ENCODE measurements around the gene ITPKB. TPM values are rescaled to one million over a fixed set of nuclear protein-coding genes. Genes with fewer than 3 reads are reported as not detected.
A peak's percentile ranks its signal among the peaks of the same experiment; 100 is the strongest.

The ITPKB gene
- total and polyA plus RNA-seq, 4 donors: 2.1 to 31.8 (median 11.7) TPM

DNA sequence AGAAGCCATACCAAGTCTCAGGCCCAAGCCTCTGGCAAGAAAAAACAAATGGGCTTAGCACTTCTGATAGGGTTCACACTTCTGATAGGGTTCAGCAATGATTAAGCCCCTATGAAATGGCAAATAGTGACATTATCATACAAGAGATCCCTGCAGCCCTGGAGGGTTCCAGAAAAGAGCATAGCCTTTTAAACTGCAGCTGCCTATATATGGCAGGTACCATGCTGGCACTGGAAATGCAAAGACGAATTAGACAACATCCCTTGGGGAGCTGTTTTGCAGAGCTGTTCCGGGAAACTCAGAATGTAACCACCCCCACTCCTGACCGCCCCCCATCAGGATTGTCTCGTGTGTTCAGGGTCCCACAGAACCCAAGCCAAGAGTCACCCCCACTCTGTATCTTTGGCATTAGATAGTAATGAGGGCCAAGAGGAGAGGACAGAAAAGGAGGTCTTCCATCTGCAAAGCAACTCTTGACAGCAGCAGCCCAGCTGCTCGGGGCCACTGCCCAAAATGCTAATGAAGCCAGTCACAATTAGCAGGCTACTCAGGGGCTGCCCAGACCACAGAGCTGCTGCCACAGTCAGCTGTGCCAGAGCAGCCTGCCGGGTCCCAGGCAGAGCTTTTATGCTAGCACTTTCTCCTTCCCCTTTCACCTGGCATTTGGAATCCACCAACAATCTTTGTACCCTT lies 50.9 kb downstream of the ITPKB start:
- no peak for ATAC-seq (ENCODE audit: low FRiP score)
- WGBS, 2 donors: 32% methylated on average over 6 of the region's 6 CpGs
- H3K36me3 ChIP-seq (ENCODE audit: control insufficient read depth in 1 of 2, insufficient read depth in 2 of 2, low read length in 1 of 2): no peaks in the 10 kb centered on the region
- H3K27ac ChIP-seq (ENCODE audit: low read depth in 1 of 2, low read length in 2 of 2): no peak overlapping the region
- DNase-seq: no peak
- no peaks in the 10 kb centered on the region for H3K9me3 ChIP-seq (ENCODE audit: control insufficient read depth, low read length)
- H3K27me3 ChIP-seq (ENCODE audit: control insufficient read depth in 1 of 2, insufficient read depth in 2 of 2, low read length in 1 of 2): no peaks in the 10 kb centered on the region
- peaks cover 9 to 15% of the 10 kb centered on the region in 2 donors for H3K4me1 ChIP-seq (ENCODE audit: control insufficient read depth in 1 of 2, insufficient read depth in 2 of 2, low read length in 2 of 2)
- intact Hi-C loops (cut with DNase I): no loop called here
- H3K4me3 ChIP-seq (ENCODE audit: low read length in 2 of 2): no peak overlapping the region

DNA sequence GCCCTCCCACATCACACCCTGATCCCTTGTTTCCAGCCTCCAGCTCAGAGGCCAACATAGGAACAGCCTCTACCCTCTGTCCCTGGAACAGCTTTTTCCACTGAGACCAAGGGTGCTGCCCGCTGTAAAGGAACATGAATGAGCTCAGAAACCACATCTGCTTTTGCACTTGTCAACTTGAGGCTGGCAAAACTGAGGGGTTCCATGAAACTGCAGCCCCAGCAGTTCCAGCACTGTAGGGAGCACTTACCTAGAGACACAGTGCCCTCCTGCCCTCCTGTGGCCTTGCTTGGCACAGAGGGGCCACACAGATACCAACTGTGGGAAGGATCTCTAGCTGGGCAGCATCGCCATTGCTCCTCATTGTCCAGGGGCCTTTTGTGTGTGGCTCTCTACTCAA lies 51.7 kb downstream of the ITPKB start:
- Histone ChIP-seq H3K9me3 (ENCODE audit: control insufficient read depth, low read length) (no peaks in the 10 kb centered on the region), H3K36me3 (ENCODE audit: control insufficient read depth in 1 of 2, insufficient read depth in 2 of 2, low read length in 1 of 2) (no peaks in the 10 kb centered on the region), H3K27me3 (ENCODE audit: control insufficient read depth in 1 of 2, insufficient read depth in 2 of 2, low read length in 1 of 2) (no peaks in the 10 kb centered on the region), H3K27ac (ENCODE audit: low read depth in 1 of 2, low read length in 2 of 2) (peak overlapping the region in 1 of 2 donors; percentile 25), H3K4me1 (ENCODE audit: control insufficient read depth in 1 of 2, insufficient read depth in 2 of 2, low read length in 2 of 2) (peaks cover 9 to 15% of the 10 kb centered on the region in 2 donors), H3K4me3 (ENCODE audit: low read length in 2 of 2) (no peak overlapping the region)
- ATAC-seq (ENCODE audit: low FRiP score) (no peak), DNase-seq (no peak)
- intact Hi-C loops (cut with DNase I): no loop called here
- 86 to 89% methylated on average over 2 of the region's 2 CpGs for WGBS, 2 donors

DNA sequence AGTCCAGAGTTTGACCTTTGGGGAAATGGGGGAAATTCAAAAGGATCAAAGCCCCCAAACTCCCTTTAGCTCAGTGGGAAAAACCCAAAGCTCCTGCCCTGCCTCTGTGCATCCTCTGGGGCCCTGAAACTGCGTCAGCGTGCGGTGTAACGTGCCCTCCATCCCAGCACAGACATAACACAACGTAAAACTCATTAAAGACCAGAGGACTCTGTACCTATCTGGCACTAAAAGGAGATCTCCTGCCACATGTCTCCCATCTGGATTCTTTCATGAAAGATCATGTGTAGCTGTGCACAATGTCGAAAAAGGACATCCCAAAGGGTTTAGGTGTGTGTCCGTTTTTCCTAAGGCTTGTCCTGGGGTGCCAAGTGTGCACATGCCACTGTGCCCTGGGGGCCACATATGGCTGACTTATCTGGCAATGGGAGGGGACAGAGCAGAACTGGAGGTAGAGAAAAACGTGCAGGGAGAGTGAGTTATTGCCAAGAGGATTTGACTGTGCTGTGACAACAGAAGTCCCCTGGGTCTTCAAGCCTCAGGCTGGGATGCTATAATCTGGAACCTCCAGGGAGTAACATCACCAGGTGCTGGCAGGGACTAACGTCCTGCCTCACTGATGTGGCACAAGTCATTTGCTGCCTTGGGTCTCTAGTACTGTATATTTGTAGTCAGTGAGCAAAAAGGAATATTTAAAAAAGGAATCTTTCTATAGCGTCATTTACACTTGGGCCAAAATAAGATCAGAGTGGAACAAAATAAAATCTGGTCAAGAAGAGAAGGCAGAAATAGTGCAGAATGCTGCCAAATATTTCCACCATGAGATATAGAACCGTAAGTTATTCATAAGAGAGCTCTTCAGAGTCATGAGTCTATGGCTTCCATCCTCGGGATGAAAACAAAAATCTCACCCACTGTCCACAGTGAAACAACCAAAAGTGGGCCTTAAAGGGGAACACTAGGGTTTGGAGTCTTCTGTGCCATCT lies 52.3 kb downstream of the ITPKB start:
- Histone ChIP-seq H3K36me3 (ENCODE audit: control insufficient read depth in 1 of 2, insufficient read depth in 2 of 2, low read length in 1 of 2) (no peaks in the 10 kb centered on the region), H3K27me3 (ENCODE audit: control insufficient read depth in 1 of 2, insufficient read depth in 2 of 2, low read length in 1 of 2) (no peaks in the 10 kb centered on the region), H3K4me3 (ENCODE audit: low read length in 2 of 2) (no peak overlapping the region), H3K9me3 (ENCODE audit: control insufficient read depth, low read length) (no peaks in the 10 kb centered on the region), H3K4me1 (ENCODE audit: control insufficient read depth in 1 of 2, insufficient read depth in 2 of 2, low read length in 2 of 2) (peaks cover 11 to 15% of the 10 kb centered on the region in 2 donors), H3K27ac (ENCODE audit: low read depth in 1 of 2, low read length in 2 of 2) (peak overlapping the region in 1 of 2 donors; percentile 25)
- WGBS, 2 donors: 37 to 41% methylated on average over 12 of the region's 12 CpGs
- intact Hi-C loops (cut with DNase I): no loop called here
- ATAC-seq (ENCODE audit: low FRiP score) (no peak), DNase-seq (no peak)

DNA sequence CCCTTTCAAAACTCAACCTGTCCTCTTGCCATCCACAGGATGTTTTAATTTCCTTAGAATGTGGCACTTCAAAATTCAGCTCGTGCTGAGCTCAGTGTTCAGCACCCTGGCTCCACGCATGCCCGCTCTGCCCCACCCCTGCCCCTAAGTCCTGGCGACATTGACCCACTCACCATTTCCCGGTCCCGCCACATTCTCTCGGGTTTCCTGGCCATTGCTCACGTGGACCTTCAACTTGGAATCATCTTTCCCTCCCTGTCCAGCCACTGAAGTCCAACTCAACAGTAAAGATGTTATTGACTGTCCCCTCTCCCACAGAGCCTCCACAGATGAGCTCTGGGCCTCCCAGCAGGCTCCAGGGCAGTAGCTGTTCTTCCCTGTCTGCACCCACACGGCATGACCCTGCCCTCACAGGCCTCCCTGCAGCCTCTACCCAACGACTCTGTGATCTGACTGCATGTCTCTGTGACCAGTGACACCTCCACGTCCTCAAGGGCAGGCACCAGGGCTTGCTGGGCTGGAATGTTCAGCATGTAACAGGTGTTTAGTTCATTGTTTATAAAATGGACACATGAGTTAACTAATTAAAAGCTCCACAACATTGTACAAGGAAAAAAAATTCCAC lies 53.8 kb downstream of the ITPKB start:
- intact Hi-C loops (cut with DNase I): no loop called here
- Histone ChIP-seq H3K27me3 (ENCODE audit: control insufficient read depth in 1 of 2, insufficient read depth in 2 of 2, low read length in 1 of 2) (no peaks in the 10 kb centered on the region), H3K4me3 (ENCODE audit: low read length in 2 of 2) (no peak overlapping the region), H3K27ac (ENCODE audit: low read depth in 1 of 2, low read length in 2 of 2) (no peak overlapping the region), H3K36me3 (ENCODE audit: control insufficient read depth in 1 of 2, insufficient read depth in 2 of 2, low read length in 1 of 2) (no peaks in the 10 kb centered on the region), H3K9me3 (ENCODE audit: control insufficient read depth, low read length) (no peaks in the 10 kb centered on the region), H3K4me1 (ENCODE audit: control insufficient read depth in 1 of 2, insufficient read depth in 2 of 2, low read length in 2 of 2) (peaks cover 14 to 15% of the 10 kb centered on the region in 2 donors)
- no peak for ATAC-seq (ENCODE audit: low FRiP score)
- 82 to 85% methylated on average over 11 of the region's 11 CpGs for WGBS, 2 donors
- no peak for DNase-seq

DNA sequence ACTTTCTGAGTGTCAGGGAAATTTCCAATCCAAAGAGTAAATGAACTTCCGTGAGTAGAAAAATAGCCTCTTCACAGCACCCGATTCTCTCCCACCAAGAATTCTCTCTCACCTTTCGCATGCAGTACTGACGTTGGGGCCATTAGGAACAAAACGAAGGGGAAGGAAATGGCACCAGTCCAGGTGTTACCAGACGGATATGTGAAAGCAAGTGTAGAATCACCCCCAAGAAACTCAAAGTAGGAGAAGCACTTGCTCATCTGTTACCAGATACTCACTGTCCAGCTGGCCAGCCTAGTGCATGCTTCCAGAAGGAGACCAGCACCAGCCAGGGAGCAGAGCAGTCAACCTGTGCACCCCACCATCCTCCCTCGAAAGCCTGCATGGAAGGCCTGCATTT lies 55.1 kb downstream of the ITPKB start:
- 83 to 90% methylated on average over 7 of the region's 7 CpGs for WGBS, 2 donors
- intact Hi-C loops (cut with DNase I): no loop called here
- Histone ChIP-seq H3K9me3 (ENCODE audit: control insufficient read depth, low read length) (no peaks in the 10 kb centered on the region), H3K27ac (ENCODE audit: low read depth in 1 of 2, low read length in 2 of 2) (no peak overlapping the region), H3K4me3 (ENCODE audit: low read length in 2 of 2) (no peak overlapping the region), H3K27me3 (ENCODE audit: control insufficient read depth in 1 of 2, insufficient read depth in 2 of 2, low read length in 1 of 2) (no peaks in the 10 kb centered on the region), H3K36me3 (ENCODE audit: control insufficient read depth in 1 of 2, insufficient read depth in 2 of 2, low read length in 1 of 2) (no peaks in the 10 kb centered on the region), H3K4me1 (ENCODE audit: control insufficient read depth in 1 of 2, insufficient read depth in 2 of 2, low read length in 2 of 2) (peaks cover 14 to 15% of the 10 kb centered on the region in 2 donors)
- ATAC-seq (ENCODE audit: low FRiP score) (no peak), DNase-seq (no peak)

DNA sequence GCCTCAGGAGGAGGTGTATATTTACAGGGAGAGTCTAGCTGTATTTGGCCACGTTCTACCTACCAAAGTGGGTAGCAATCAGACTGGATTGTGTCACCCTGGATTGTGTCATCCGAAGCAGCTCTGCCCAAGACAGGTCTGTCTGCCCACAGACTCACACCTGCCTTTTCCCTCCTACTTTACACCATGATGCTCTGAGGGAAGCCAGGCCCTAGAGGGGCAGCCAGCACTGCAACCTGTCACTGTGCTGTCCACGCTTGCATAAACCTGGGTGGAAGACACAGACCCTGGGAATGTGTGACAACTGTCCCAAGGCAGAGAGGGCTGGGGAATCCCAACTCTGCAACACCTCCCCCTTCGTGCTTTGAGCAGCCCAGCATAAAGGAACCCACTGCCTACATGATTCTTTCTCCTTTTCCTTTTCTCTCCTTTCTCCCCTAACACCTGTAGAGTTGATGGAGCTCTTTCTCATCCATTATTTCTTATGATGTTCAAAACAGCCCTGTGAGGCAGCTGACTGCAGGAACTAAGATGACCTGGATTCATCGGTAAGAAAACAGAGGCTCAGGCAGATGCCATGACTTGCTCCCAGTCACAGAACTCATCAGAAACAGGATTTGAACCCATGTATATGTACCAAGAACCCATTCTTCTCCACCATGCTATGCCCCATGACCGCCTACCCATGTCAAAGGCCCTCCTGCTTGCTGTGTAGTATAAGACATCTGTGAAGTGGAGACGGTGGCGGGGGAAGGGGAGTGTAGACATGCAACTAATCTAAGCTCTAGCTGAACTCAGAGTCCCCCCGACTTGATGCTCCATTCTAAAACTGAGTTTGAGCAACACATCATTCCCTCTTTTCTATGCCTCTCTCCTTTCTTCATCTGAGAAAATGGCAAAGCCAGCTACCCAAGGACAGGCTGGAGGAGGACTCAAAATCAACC lies 55.9 kb downstream of the ITPKB start:
- Histone ChIP-seq H3K4me1 (ENCODE audit: control insufficient read depth in 1 of 2, insufficient read depth in 2 of 2, low read length in 2 of 2) (peaks cover 10 to 12% of the 10 kb centered on the region in 2 donors), H3K27ac (ENCODE audit: low read depth in 1 of 2, low read length in 2 of 2) (no peak overlapping the region), H3K9me3 (ENCODE audit: control insufficient read depth, low read length) (no peaks in the 10 kb centered on the region), H3K36me3 (ENCODE audit: control insufficient read depth in 1 of 2, insufficient read depth in 2 of 2, low read length in 1 of 2) (no peaks in the 10 kb centered on the region), H3K27me3 (ENCODE audit: control insufficient read depth in 1 of 2, insufficient read depth in 2 of 2, low read length in 1 of 2) (no peaks in the 10 kb centered on the region), H3K4me3 (ENCODE audit: low read length in 2 of 2) (no peak overlapping the region)
- ATAC-seq (ENCODE audit: low FRiP score) (no peak), DNase-seq (no peak)
- intact Hi-C loops (cut with DNase I): no loop called here
- WGBS, 2 donors: 94 to 95% methylated on average over 9 of the region's 9 CpGs

DNA sequence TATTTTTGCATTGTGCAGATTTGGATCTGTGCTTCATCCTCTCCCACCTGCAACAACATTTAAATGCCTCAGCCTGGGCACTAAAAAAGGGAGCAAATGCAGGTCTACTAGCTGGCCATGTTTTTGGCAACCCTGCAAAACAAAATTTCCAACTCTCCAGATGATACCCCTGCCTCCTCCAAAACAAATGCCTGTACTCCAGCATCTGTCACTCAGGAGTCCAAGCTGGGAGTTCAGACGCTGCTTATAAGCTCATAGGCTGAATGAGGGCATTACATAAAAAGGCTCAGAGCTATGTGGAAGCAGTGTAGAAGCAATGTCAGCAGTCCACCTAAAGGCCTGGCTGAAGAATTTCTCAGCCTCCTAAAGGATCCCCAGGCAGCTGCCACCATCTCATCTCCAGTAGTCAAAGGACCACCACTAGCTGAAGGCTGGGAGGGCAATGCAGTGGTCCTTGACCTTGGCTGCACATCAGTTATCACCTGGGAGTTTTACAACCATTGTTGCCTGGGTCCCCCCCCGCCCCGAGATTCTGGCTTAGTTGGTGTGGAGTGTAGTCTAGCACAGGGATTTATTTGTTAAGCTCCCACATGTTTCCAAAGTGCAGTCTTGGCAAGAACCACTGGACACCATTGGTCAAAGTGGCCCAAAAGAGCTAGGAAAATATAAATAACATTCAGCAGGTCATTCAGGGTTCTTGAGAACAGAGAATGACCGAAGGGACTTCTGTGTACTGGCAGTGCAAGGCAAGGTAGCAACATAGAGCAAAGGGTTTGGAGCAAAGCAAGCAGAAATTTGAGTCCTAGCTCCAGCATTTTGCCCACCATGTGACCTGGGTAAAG lies 57.2 kb downstream of the ITPKB start:
- H3K4me3 ChIP-seq (ENCODE audit: low read length in 2 of 2): no peak overlapping the region
- H3K27ac ChIP-seq (ENCODE audit: low read depth in 1 of 2, low read length in 2 of 2): peak overlapping the region in 1 of 2 donors; percentile 30
- H3K36me3 ChIP-seq (ENCODE audit: control insufficient read depth in 1 of 2, insufficient read depth in 2 of 2, low read length in 1 of 2): no peaks in the 10 kb centered on the region
- intact Hi-C loops (cut with DNase I): no loop called here
- WGBS, 2 donors: 31 to 39% methylated on average over 4 of the region's 4 CpGs
- no peaks in the 10 kb centered on the region for H3K27me3 ChIP-seq (ENCODE audit: control insufficient read depth in 1 of 2, insufficient read depth in 2 of 2, low read length in 1 of 2)
- DNase-seq: no peak
- H3K9me3 ChIP-seq (ENCODE audit: control insufficient read depth, low read length): no peaks in the 10 kb centered on the region
- H3K4me1 ChIP-seq (ENCODE audit: control insufficient read depth in 1 of 2, insufficient read depth in 2 of 2, low read length in 2 of 2): peaks cover 0 to 8% of the 10 kb centered on the region in 2 donors
- ATAC-seq (ENCODE audit: low FRiP score): no peak
